GM12878 (cell line): ENCODE data around the gene PTGES2. TPM values are rescaled to one million over a fixed set of nuclear protein-coding genes. Genes with fewer than 3 reads are reported as not detected.

Experiments used
- ASH2L ChIP-seq: fragments of 300-600, 200-600 bp; sonication (generic); IDR thresholded peaks from 2 replicates; pipeline ENCODE4 v1.6.1; 2017; ENCODE audit warnings: low read depth, mild to moderate bottlenecking, borderline replicate concordance
- BCL3 ChIP-seq: IDR thresholded peaks from 2 replicates; pipeline ENCODE4 v1.6.1; 2011; ENCODE audit warnings: borderline replicate concordance, low read depth, mild to moderate bottlenecking, moderate library complexity, low read length; ENCODE audit not compliant: insufficient read depth, poor library complexity, severe bottlenecking
- BCLAF1 ChIP-seq: fragments of 450-650 bp; IDR thresholded peaks from 2 replicates; pipeline ENCODE4 v1.6.1; 2017; ENCODE audit warnings: antibody characterized with exemption, mild to moderate bottlenecking, moderate library complexity
- CBFB ChIP-seq: IDR thresholded peaks from 2 replicates; pipeline ENCODE4 v1.6.1; 2016; ENCODE audit warnings: antibody characterized with exemption, low read depth
- DPF2 ChIP-seq: fragments of 450-650 bp; IDR thresholded peaks from 2 replicates; pipeline ENCODE4 v1.6.1; 2017; ENCODE audit warnings: mild to moderate bottlenecking
- E2F4 ChIP-seq: IDR thresholded peaks from 2 replicates; pipeline ENCODE4 v1.6.1; 2012; ENCODE audit warnings: low read depth, low read length, improper control_type of control experiment
- ETV6 ChIP-seq, 2 experiments: fragments of 450-650 bp in 1 of 2; IDR thresholded peaks in 1 of 2; conservative IDR thresholded peaks in 1 of 2; 2 replicates each; pipeline ENCODE4 v1.6.1; 2014; ENCODE audit warnings: antibody characterized with exemption in 1 of 2, borderline replicate concordance in 1 of 2, low read depth in 1 of 2, mild to moderate bottlenecking in 1 of 2, moderate library complexity in 1 of 2
- EZH2 ChIP-seq: IDR thresholded peaks from 2 replicates; pipeline ENCODE4 v1.6.1; 2012; ENCODE audit warnings: low read depth, mild to moderate bottlenecking, control low read depth, inconsistent platforms, low read length, borderline replicate concordance; ENCODE audit not compliant: control insufficient read depth
- FOXM1 ChIP-seq: IDR thresholded peaks from 2 replicates; pipeline ENCODE4 v1.6.1; 2012; ENCODE audit warnings: low read depth, mild to moderate bottlenecking, inconsistent platforms, low read length, moderate library complexity
- GABPA ChIP-seq: IDR thresholded peaks from 2 replicates; pipeline ENCODE4 v1.6.1; 2014; ENCODE audit warnings: antibody characterized with exemption, low read depth, mild to moderate bottlenecking, inconsistent platforms
- IRF3 ChIP-seq: fragments of 450-650 bp; IDR thresholded peaks from 2 replicates; pipeline ENCODE4 v1.6.1; 2014; ENCODE audit warnings: mild to moderate bottlenecking
- MXI1 ChIP-seq: fragments of 150-350 bp; IDR thresholded peaks from 2 replicates; pipeline ENCODE4 v1.6.1; 2011; ENCODE audit warnings: low read depth, mild to moderate bottlenecking, inconsistent platforms, low read length, improper control_type of control experiment
- NFYB ChIP-seq: IDR thresholded peaks from 2 replicates; pipeline ENCODE4 v1.6.1; 2011; ENCODE audit warnings: low read depth, mild to moderate bottlenecking, low read length, improper control_type of control experiment, moderate library complexity; ENCODE audit not compliant: insufficient read depth
- NR2C2 ChIP-seq: IDR thresholded peaks from 2 replicates; pipeline ENCODE4 v1.6.1; 2011; ENCODE audit warnings: borderline replicate concordance, low read depth; ENCODE audit not compliant: control insufficient read depth, insufficient read length
- RCOR1 ChIP-seq: conservative IDR thresholded peaks from 2 replicates; pipeline ENCODE4 v1.6.1; 2012; ENCODE audit warnings: low read depth, low read length, improper control_type of control experiment
- RELA ChIP-seq: fragments of 450-650 bp; IDR thresholded peaks from 2 replicates; pipeline ENCODE4 v1.8.0; 2014; ENCODE audit warnings: borderline replicate concordance; ENCODE audit not compliant: partially characterized antibody
- RELB ChIP-seq: fragments of 450-650 bp; IDR thresholded peaks from 2 replicates; pipeline ENCODE4 v1.6.1; 2017; ENCODE audit warnings: low read depth, mild to moderate bottlenecking, moderate library complexity
- RUNX3 ChIP-seq: IDR thresholded peaks from 2 replicates; pipeline ENCODE4 v1.6.1; 2012; ENCODE audit warnings: low read length, inconsistent platforms
- SREBF2 ChIP-seq: IDR thresholded peaks from 2 replicates; pipeline ENCODE4 v1.6.1; 2012; ENCODE audit warnings: mild to moderate bottlenecking, low read length
- SRF ChIP-seq, 2 experiments: IDR thresholded peaks; 2 replicates each; pipeline ENCODE4 v1.6.1; 2011; ENCODE audit warnings: low read depth in 2 of 2, low read length in 2 of 2, mild to moderate bottlenecking in 1 of 2, moderate library complexity in 1 of 2
- ZNF207 ChIP-seq: fragments of 450-650 bp; IDR thresholded peaks from 2 replicates; pipeline ENCODE4 v1.6.1; 2014; ENCODE audit warnings: antibody characterized with exemption, mild to moderate bottlenecking, borderline replicate concordance
- polyA plus RNA-seq, 11 experiments: library from polyadenylated mRNA; depleted of rRNA in 4 of 11; unstranded in 6 of 11; stranded (reverse) in 5 of 11; fragments of >200 nt; fragmentation: Nextera tagmentation in 4 of 11; fragmentation: Illumina TruSeq in 1 of 11; extraction: Ambion mirVana in 4 of 11; extraction: Trizol in 1 of 11; gene quantifications; 1 replicate in 1 of 11; 2 replicates in 10 of 11; pipeline versions ENCODE4 v1.2.1 to v1.2.3, GENCODE V29; 2011 to 2016; ENCODE audit warnings: inconsistent platforms in 2 of 11, missing spikeins in 2 of 11, low read depth in 1 of 11
- total RNA-seq, 4 experiments: library from RNA; depleted of rRNA in 3 of 4; stranded (reverse); fragments of >200 nt in 3 of 4; fragmentation: Illumina TruSeq in 1 of 4; extraction: Trizol in 1 of 4; gene quantifications; 2 replicates each; pipeline versions ENCODE4 v1.2.1 to v1.2.3, GENCODE V29; 2013 to 2021

PTGES2 gene
- total and polyA plus RNA-seq, 10 of the 15 experiments (the other 5 are each of a cell fraction or from before 2014, with no cell fraction given) = 2.1 to 141 (median 99.1) TPM

GRCh38 chr9:128159784-128160602 lies 32.5 kb upstream of the PTGES2 start, which contains the start of gene BBLN (continued):
- no peak for TF ChIP-seq ETV6 (conservative IDR thresholded peaks at IDR 0.05 in 1 of 2, IDR thresholded peaks at IDR 0.05 in 1 of 2; ENCODE audit: borderline replicate concordance in 1 of 2, low read depth in 1 of 2)
- no peak for TF ChIP-seq ASH2L
- peak; percentile 33; the same call in 1 of the 2 replicates for TF ChIP-seq DPF2
- peak; percentile 76 for TF ChIP-seq GABPA
- TF ChIP-seq SRF (IDR thresholded peaks at IDR 0.05; ENCODE audit: low read depth in 2 of 2, low read length in 2 of 2) = peak in 1 of 2 experiments; percentile 69; a peak in 2 of 4 replicates
- TF ChIP-seq SREBF2 = no peak
- no peak for TF ChIP-seq CBFB
- no peak for TF ChIP-seq MXI1
- TF ChIP-seq BCL3 = peak; percentile 43
- no peak for TF ChIP-seq IRF3
- no peak for TF ChIP-seq FOXM1
- peak; percentile 64 for TF ChIP-seq RELB
- TF ChIP-seq NR2C2 = no peak
- TF ChIP-seq ZNF207 = peak; percentile 77
- TF ChIP-seq BCLAF1 = no peak
- TF ChIP-seq RUNX3 = no peak
- TF ChIP-seq RELA = no peak
- no peak for TF ChIP-seq EZH2
- TF ChIP-seq E2F4 = 0 out of 2 replicates have a peak, but pooled peaks have one; percentile 5
- no peak for TF ChIP-seq NFYB
- TF ChIP-seq RCOR1 = no peak
